ENCODE results near the gene MAP4K2. TPM values are rescaled to one million over a fixed set of nuclear protein-coding genes. Genes with fewer than 3 reads are reported as not detected.

MAP4K2 gene
- total RNA-seq, 1 experiment from 2014 or later = 24.5 TPM

DNA sequence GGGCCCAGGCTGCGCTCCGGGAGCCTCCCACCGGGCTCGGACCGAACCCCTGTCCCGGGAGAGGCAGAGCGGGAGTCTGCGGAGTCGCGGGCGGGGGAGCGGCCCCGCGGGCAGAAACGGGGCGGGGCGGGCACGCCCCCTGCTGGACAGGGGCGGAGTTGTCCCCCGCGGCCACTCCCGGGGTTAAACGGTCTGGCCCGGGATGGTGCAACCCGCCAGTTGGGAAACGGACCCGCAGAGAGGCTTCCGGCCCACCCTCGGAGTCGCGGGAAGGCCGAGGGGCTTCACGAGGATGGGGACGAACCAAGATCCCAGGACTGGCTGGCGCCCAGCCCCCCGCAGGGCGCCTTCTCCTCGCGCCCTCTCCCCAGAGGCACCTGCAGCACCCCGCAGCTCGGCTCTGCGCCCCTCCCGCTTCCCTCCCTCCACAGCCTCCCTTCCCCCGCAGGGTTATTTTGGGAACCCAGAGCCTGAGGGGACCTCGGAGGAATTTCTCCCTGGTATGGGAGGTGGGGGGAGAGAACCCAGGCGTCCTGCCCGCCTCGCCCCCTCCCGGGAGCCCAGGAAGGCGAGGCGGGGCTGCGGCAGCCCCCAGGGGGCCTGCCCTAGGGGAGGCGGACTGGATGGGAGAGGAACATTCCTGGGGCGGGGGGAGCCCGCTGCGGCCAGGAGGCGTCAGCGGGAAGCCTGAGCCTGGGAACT is 60.0 kb downstream of the MAP4K2 start (continued):
- TF ChIP-seq, protein P1, sequence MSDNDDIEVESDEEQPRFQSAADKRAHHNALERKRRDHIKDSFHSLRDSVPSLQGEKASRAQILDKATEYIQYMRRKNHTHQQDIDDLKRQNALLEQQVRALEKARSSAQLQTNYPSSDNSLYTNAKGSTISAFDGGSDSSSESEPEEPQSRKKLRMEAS (CRISPR knock-in tag; IDR thresholded peaks at IDR 0.05) = 0 out of 2 replicates have a peak, but pooled peaks have one; percentile 18
- TF ChIP-seq GRHL2 (CRISPR knock-in tag; IDR thresholded peaks at IDR 0.05; ENCODE audit: insufficient replicate concordance, severe bottlenecking) = no peak
- TF ChIP-seq, protein P2, sequence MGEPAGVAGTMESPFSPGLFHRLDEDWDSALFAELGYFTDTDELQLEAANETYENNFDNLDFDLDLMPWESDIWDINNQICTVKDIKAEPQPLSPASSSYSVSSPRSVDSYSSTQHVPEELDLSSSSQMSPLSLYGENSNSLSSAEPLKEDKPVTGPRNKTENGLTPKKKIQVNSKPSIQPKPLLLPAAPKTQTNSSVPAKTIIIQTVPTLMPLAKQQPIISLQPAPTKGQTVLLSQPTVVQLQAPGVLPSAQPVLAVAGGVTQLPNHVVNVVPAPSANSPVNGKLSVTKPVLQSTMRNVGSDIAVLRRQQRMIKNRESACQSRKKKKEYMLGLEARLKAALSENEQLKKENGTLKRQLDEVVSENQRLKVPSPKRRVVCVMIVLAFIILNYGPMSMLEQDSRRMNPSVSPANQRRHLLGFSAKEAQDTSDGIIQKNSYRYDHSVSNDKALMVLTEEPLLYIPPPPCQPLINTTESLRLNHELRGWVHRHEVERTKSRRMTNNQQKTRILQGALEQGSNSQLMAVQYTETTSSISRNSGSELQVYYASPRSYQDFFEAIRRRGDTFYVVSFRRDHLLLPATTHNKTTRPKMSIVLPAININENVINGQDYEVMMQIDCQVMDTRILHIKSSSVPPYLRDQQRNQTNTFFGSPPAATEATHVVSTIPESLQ (CRISPR knock-in tag; IDR thresholded peaks at IDR 0.05) = no peak
- TF ChIP-seq FOXJ3 (CRISPR knock-in tag; IDR thresholded peaks at IDR 0.05; ENCODE audit: borderline replicate concordance) = no peak
- no peak for TF ChIP-seq NFYB (CRISPR knock-in tag; conservative IDR thresholded peaks at IDR 0.05; ENCODE audit: low read depth)
- TF ChIP-seq ZBTB21 (CRISPR knock-in tag; IDR thresholded peaks at IDR 0.05; ENCODE audit: borderline replicate concordance) = no peak
- TF ChIP-seq ZNF138 (CRISPR knock-in tag; conservative IDR thresholded peaks at IDR 0.05) = no peak
- TF ChIP-seq, protein P3, sequence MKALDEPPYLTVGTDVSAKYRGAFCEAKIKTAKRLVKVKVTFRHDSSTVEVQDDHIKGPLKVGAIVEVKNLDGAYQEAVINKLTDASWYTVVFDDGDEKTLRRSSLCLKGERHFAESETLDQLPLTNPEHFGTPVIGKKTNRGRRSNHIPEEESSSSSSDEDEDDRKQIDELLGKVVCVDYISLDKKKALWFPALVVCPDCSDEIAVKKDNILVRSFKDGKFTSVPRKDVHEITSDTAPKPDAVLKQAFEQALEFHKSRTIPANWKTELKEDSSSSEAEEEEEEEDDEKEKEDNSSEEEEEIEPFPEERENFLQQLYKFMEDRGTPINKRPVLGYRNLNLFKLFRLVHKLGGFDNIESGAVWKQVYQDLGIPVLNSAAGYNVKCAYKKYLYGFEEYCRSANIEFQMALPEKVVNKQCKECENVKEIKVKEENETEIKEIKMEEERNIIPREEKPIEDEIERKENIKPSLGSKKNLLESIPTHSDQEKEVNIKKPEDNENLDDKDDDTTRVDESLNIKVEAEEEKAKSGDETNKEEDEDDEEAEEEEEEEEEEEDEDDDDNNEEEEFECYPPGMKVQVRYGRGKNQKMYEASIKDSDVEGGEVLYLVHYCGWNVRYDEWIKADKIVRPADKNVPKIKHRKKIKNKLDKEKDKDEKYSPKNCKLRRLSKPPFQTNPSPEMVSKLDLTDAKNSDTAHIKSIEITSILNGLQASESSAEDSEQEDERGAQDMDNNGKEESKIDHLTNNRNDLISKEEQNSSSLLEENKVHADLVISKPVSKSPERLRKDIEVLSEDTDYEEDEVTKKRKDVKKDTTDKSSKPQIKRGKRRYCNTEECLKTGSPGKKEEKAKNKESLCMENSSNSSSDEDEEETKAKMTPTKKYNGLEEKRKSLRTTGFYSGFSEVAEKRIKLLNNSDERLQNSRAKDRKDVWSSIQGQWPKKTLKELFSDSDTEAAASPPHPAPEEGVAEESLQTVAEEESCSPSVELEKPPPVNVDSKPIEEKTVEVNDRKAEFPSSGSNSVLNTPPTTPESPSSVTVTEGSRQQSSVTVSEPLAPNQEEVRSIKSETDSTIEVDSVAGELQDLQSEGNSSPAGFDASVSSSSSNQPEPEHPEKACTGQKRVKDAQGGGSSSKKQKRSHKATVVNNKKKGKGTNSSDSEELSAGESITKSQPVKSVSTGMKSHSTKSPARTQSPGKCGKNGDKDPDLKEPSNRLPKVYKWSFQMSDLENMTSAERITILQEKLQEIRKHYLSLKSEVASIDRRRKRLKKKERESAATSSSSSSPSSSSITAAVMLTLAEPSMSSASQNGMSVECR (CRISPR knock-in tag; IDR thresholded peaks at IDR 0.05; ENCODE audit: borderline replicate concordance) = no peak
- TF ChIP-seq ZNF232 (CRISPR knock-in tag; IDR thresholded peaks at IDR 0.05) = no peak
- TF ChIP-seq RELA (CRISPR knock-in tag; IDR thresholded peaks at IDR 0.05; ENCODE audit: borderline replicate concordance) = no peak; the same call in 1 of the 2 replicates
- TF ChIP-seq, protein P4, sequence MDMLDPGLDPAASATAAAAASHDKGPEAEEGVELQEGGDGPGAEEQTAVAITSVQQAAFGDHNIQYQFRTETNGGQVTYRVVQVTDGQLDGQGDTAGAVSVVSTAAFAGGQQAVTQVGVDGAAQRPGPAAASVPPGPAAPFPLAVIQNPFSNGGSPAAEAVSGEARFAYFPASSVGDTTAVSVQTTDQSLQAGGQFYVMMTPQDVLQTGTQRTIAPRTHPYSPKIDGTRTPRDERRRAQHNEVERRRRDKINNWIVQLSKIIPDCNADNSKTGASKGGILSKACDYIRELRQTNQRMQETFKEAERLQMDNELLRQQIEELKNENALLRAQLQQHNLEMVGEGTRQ (CRISPR knock-in tag; IDR thresholded peaks at IDR 0.05) = no peak
- no peak for TF ChIP-seq ZNF219 (CRISPR knock-in tag; IDR thresholded peaks at IDR 0.05; ENCODE audit: borderline replicate concordance)
- no peak for TF ChIP-seq CREB1 (CRISPR knock-in tag; IDR thresholded peaks at IDR 0.05)
- TF ChIP-seq, protein P5, sequence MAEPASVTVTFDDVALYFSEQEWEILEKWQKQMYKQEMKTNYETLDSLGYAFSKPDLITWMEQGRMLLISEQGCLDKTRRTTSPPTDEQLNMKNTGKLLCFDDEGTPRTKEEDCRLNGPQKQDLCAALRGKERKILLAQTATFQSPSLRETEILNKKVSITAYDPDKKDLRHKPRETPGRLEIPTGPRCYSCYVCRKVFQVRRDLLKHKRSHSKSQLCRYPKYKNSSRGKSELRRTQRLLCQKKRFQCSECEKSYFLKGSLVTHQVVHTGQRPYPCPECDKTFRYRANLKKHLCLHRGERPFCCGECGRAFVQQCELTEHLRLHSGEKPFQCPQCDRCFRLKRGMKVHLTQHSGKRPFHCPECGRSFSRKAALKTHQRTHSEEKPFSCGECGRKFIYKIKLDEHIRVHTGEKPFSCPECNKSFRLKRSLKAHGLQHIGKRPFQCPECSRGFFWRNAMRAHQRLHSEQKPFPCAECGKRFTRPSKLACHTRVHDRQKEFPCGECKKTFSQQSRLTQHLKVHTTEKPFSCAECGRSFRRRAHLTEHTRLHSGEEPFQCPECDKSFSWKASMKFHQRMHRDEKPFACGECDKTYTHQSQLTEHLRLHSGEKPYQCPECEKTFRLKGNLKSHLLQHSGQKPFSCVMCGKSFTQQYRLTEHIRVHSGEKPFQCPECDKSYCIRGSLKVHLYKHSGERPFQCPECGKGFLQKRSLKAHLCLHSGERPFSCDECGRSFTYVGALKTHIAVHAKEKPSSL (CRISPR knock-in tag; conservative IDR thresholded peaks at IDR 0.05) = no peak
- TF ChIP-seq, protein P6, sequence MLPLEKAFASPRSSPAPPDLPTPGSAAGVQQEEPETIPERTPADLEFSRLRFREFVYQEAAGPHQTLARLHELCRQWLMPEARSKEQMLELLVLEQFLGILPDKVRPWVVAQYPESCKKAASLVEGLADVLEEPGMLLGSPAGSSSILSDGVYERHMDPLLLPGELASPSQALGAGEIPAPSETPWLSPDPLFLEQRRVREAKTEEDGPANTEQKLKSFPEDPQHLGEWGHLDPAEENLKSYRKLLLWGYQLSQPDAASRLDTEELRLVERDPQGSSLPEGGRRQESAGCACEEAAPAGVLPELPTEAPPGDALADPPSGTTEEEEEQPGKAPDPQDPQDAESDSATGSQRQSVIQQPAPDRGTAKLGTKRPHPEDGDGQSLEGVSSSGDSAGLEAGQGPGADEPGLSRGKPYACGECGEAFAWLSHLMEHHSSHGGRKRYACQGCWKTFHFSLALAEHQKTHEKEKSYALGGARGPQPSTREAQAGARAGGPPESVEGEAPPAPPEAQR (CRISPR knock-in tag; IDR thresholded peaks at IDR 0.05) = no peak
- TF ChIP-seq, protein P7, sequence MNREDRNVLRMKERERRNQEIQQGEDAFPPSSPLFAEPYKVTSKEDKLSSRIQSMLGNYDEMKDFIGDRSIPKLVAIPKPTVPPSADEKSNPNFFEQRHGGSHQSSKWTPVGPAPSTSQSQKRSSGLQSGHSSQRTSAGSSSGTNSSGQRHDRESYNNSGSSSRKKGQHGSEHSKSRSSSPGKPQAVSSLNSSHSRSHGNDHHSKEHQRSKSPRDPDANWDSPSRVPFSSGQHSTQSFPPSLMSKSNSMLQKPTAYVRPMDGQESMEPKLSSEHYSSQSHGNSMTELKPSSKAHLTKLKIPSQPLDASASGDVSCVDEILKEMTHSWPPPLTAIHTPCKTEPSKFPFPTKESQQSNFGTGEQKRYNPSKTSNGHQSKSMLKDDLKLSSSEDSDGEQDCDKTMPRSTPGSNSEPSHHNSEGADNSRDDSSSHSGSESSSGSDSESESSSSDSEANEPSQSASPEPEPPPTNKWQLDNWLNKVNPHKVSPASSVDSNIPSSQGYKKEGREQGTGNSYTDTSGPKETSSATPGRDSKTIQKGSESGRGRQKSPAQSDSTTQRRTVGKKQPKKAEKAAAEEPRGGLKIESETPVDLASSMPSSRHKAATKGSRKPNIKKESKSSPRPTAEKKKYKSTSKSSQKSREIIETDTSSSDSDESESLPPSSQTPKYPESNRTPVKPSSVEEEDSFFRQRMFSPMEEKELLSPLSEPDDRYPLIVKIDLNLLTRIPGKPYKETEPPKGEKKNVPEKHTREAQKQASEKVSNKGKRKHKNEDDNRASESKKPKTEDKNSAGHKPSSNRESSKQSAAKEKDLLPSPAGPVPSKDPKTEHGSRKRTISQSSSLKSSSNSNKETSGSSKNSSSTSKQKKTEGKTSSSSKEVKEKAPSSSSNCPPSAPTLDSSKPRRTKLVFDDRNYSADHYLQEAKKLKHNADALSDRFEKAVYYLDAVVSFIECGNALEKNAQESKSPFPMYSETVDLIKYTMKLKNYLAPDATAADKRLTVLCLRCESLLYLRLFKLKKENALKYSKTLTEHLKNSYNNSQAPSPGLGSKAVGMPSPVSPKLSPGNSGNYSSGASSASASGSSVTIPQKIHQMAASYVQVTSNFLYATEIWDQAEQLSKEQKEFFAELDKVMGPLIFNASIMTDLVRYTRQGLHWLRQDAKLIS (CRISPR knock-in tag; IDR thresholded peaks at IDR 0.05; ENCODE audit: borderline replicate concordance) = no peak
- no peak for TF ChIP-seq ZNF281 (CRISPR knock-in tag; IDR thresholded peaks at IDR 0.05)
- TF ChIP-seq, protein P8, sequence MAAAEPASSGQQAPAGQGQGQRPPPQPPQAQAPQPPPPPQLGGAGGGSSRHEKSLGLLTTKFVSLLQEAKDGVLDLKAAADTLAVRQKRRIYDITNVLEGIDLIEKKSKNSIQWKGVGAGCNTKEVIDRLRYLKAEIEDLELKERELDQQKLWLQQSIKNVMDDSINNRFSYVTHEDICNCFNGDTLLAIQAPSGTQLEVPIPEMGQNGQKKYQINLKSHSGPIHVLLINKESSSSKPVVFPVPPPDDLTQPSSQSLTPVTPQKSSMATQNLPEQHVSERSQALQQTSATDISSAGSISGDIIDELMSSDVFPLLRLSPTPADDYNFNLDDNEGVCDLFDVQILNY (CRISPR knock-in tag; IDR thresholded peaks at IDR 0.05) = peak; percentile 52; the same call in 1 of the 2 replicates
